Pancreas (tissue), 10 donors: Measurements from ENCODE around the gene B3GAT1. TPM values are rescaled to one million over a fixed set of nuclear protein-coding genes. Genes with fewer than 3 reads are reported as not detected.
A peak's percentile ranks its signal among the peaks of the same experiment; 100 is the strongest.

ENCODE experiments used
- ATAC-seq, 4 donors: fragments of 200-7000 bp; cut with Tn5 transposase; one replicate each; pipeline versions ENCODE4 v1.8.0 to v1.9.1; 2020; ENCODE audit warnings: mild to moderate bottlenecking in 4 of 4, moderate library complexity in 4 of 4
- DNase-seq, 6 donors: peaks; one replicate each; pipeline ENCODE4 v3.0.0-alpha.2; 2020
- FAIRE-seq: peaks from 2 replicates; lab custom pipeline; 2012; peaks lifted over from hg19 to GRCh38; lab: Jason Lieb, UNC
- H3K27ac ChIP-seq, 4 donors: fragments of 200-600 bp; sonication (generic); 1 replicate in 3 of 4; 2 replicates in 1 of 4; pipeline versions ENCODE4 v1.5.0 to v1.8.0; 2020
- H3K27me3 ChIP-seq, 4 donors: fragments of 200-600 bp; one replicate each; pipeline ENCODE4 v1.8.0; 2021
- H3K36me3 ChIP-seq, 3 donors: fragments of 200-600 bp; sonication (generic) in 1 of 3; one replicate each; pipeline versions ENCODE4 v1.5.0 to v1.8.0; 2020 to 2021
- H3K4me1 ChIP-seq, 3 donors: fragments of 200-600 bp; one replicate each; pipeline ENCODE4 v1.8.0; 2021
- H3K4me3 ChIP-seq, 4 donors: fragments of 200-600 bp; sonication (generic) in 2 of 4; one replicate each; pipeline versions ENCODE4 v1.5.0 to v1.8.0; 2020 to 2021
- H3K9me3 ChIP-seq, 4 donors: fragments of 200-600 bp; one replicate each; pipeline ENCODE4 v1.8.0; 2021
- WGBS, 2 donors: extraction: QIAGEN DNeasy Blood & Tissue Kit; methylation state at CpG; one replicate each; pipeline ENCODE4 v1.1.7; 2013; 5-methylcytosine and 5-hydroxymethylcytosine counted together
- intact Hi-C, 3 donors: fragments of 100-400 bp; cut with DNase I; formaldehyde crosslinking; loops; one replicate each; pipeline versions ENCODE4 v1.11.1 to v1.14.2; 2022
- polyA plus RNA-seq, 2 donors: library from polyadenylated mRNA; stranded (reverse); fragments of 200-250 nt; gene quantifications; one replicate each; pipeline ENCODE4 v1.2.3, GENCODE V29; 2013
- total RNA-seq, 6 donors: library from RNA; stranded (reverse); fragmentation: NEBNext Ultra II Directional in 4 of 6; extraction: Animal tissue kit (Norgen Biotek cat#: 25700) in 4 of 6; gene quantifications; one replicate each; pipeline versions ENCODE4 v1.2.1 to v1.2.4, GENCODE V29; 2021 to 2023
- TF ChIP-seq, protein P1 (sequence below), 4 donors: fragments of 200-600 bp; sonication (generic) in 3 of 4; IDR thresholded peaks; one replicate each; pipeline versions ENCODE4 v1.5.0 to v1.8.0; 2021; ENCODE audit warnings: antibody characterized with exemption in 4 of 4
- donor health status: healthy with polysubstance abuse.
- donor health status: DM: no; HTN: no; CAD: no; lungs with moderate emphysema.
- donor health status: DM: no; HTN: no; CAD: no.
- donor health status: control.
- donor health status: control.
- donor health status: Bipolar disorder and iron deficiency.
- donor health status: DM: yes; HTN: yes; CAD: no.
- donor health status: DM: no; HTN: no; CAD: no.
- donor health status: DM: no; HTN: no; CAD: no.
- donor health status: DM: yes; HTN: yes; CAD: no.

The B3GAT1 gene
- total and polyA plus RNA-seq, 8 donors: 0.08 to 1.3 (median 0.20) TPM

DNA sequence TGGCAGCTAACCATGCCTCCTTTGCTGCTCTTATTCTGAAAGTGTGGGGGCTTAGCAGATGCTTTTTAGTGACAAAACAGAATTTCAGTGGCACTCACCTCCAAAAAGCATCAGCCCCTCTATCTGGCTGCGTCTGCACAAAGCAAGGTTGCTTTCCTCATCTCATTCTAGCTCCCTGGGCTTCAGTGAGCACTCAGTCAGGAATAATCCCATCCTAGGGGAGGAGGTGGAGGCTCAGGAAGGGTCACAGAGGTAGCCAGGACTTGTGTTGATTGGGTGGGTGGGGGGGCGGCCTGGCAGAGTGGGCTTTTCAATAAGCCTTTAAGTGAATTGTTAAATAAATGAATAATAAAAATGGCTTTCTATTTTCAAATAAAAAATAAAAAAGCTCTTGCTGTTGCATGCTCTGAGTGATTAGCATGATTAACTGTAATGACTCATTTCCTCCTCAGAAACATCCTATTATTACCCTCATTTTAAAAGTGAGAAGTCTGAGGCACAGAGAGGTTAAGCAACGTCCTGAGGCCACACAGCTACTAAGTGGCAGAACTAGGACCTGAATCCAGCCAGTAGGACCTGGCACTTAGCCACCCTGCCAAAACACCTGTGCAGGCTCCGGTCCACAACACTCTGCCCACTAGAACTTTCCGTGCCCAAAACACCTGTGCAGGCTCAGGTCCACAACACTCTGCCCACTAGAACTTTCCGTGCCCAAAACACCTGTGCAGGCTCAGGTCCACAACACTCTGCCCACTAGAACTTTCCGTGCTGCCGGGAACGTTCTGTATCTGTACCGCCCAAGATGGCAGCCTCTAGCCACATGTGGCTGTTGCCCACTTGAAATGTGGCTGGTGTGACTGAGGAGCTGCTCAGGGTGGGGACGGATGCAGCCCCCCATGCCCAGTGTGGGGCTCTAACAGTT, 5.5 kb downstream of the B3GAT1 start:
- Histone ChIP-seq H3K27ac (no peak overlapping the region), H3K27me3 (peaks cover 0 to 4% (median 0%) of the 10 kb centered on the region in 4 donors), H3K9me3 (no peaks in the 10 kb centered on the region), H3K4me1 (no peaks in the 10 kb centered on the region), H3K36me3 (no peaks in the 10 kb centered on the region), H3K4me3 (no peak overlapping the region)
- TF ChIP-seq, protein P1, sequence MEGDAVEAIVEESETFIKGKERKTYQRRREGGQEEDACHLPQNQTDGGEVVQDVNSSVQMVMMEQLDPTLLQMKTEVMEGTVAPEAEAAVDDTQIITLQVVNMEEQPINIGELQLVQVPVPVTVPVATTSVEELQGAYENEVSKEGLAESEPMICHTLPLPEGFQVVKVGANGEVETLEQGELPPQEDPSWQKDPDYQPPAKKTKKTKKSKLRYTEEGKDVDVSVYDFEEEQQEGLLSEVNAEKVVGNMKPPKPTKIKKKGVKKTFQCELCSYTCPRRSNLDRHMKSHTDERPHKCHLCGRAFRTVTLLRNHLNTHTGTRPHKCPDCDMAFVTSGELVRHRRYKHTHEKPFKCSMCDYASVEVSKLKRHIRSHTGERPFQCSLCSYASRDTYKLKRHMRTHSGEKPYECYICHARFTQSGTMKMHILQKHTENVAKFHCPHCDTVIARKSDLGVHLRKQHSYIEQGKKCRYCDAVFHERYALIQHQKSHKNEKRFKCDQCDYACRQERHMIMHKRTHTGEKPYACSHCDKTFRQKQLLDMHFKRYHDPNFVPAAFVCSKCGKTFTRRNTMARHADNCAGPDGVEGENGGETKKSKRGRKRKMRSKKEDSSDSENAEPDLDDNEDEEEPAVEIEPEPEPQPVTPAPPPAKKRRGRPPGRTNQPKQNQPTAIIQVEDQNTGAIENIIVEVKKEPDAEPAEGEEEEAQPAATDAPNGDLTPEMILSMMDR (IDR thresholded peaks at IDR 0.05): no peak
- FAIRE-seq: no peak
- no peak for ATAC-seq
- no peak for DNase-seq
- intact Hi-C loops: no loop called here
- 42 to 62% methylated on average over 11 of the region's 11 CpGs for WGBS, 2 donors

DNA sequence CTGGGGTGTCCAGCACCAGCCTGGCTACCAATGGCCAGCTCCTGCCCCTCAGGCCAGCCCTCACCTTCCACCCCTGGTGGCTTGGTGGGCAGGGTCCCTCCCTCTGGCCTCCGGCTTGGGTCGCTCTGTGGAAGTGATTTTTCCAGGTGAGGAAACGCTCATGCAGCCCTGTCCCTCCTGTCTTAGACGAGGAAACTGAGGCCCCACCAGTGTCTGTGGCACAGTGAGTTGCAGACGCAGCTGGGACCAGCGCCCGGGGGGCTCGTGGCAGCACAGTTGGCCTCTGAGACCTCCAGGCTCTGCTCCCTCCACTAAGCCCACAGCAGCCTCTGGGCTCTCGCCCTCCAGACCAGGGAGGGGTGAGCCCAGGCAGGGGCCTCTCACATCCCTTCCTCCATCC, 6.2 kb downstream of the B3GAT1 start:
- Histone ChIP-seq H3K27me3 (peaks cover 0 to 3% (median 0%) of the 10 kb centered on the region in 4 donors), H3K4me1 (no peaks in the 10 kb centered on the region), H3K9me3 (no peaks in the 10 kb centered on the region), H3K27ac (no peak overlapping the region), H3K4me3 (no peak overlapping the region), H3K36me3 (no peaks in the 10 kb centered on the region)
- 54 to 73% methylated on average over 9 of the region's 9 CpGs for WGBS, 2 donors
- ATAC-seq (no peak), FAIRE-seq (no peak), DNase-seq (peak in 1 of 6 donors; percentile 70)
- TF ChIP-seq, protein P1 (IDR thresholded peaks at IDR 0.05): no peak
- intact Hi-C loops: no loop called here

- WGBS, 2 donors: 58 to 60% methylated on average over 8 of the region's 8 CpGs
Observed at GRCh38 chr11:134405436-134405835, 6.6 kb downstream of the B3GAT1 start.

DNA sequence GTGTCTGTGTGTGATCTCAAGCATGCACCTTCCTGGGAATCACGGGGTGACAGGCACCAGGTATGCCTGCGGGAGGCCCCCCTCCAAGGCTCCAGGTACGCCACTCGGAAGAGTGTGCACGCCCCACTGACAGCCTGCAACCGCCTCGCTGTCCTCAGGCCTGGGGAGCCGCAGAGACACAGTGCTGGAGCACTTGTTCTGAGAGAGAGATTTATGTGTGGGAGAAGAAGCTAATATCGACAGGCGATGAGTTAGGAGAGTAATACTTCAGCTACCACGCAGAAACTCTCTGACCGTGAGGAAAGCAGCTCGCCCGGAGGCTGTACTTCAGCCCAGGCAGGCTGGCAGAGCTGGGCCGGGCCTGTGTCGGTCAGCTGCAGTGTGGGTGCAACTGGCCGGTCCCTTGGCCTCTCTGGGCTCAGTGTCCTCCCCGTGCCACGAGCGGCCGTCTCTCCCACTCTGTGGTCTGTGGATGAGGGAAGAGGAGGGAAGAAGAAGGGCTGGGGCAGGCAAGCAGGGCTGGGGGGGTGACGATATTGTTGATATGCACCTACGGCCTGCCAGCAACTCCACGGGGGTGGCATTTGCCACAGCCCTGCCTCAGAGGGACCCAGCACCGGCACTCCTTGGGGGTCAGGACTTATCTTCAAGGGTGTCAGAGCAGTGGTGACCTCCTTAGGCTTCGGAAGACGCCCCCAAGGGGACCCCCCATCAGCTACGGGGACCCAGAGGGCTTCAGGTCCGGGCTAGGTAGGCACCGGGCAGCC, 7.3 kb downstream of the B3GAT1 start:
- no peak for ATAC-seq
- H3K27ac ChIP-seq: no peak overlapping the region
- peak in 1 of 6 donors; percentile 30 for DNase-seq
- FAIRE-seq: no peak
- no peaks in the 10 kb centered on the region for H3K27me3 ChIP-seq
- no peaks in the 10 kb centered on the region for H3K9me3 ChIP-seq
- H3K36me3 ChIP-seq: no peaks in the 10 kb centered on the region
- TF ChIP-seq, protein P1 (IDR thresholded peaks at IDR 0.05): no peak
- intact Hi-C loops: no loop called here
- 72 to 79% methylated on average over 30 of the region's 30 CpGs for WGBS, 2 donors
- no peak overlapping the region for H3K4me3 ChIP-seq
- H3K4me1 ChIP-seq: no peaks in the 10 kb centered on the region

More at GRCh38 chr11:134405436-134405835, 6.6 kb downstream of the B3GAT1 start:
- Histone ChIP-seq H3K27ac (no peak overlapping the region), H3K4me3 (no peak overlapping the region), H3K4me1 (no peaks in the 10 kb centered on the region), H3K9me3 (no peaks in the 10 kb centered on the region), H3K27me3 (no peaks in the 10 kb centered on the region), H3K36me3 (no peaks in the 10 kb centered on the region)
- intact Hi-C loops: no loop called here
- no peak for ATAC-seq
- no peak for DNase-seq
- no peak for FAIRE-seq
- TF ChIP-seq, protein P1 (IDR thresholded peaks at IDR 0.05): no peak
